GM03348 (cell line): ENCODE measurements around the gene TUBGCP6.
"Not testable (repeated sequence)": the region's sequence is repeated elsewhere in the genome, so short reads cannot be mapped to it uniquely, and the experiment has no call there.

ENCODE experiments used
- DNase-seq: peaks from one replicate; pipeline ENCODE4 v3.0.0; 2012; ENCODE audit warnings: low spot score

TUBGCP6 gene

GRCh38 chr22:50169774-50170341 lies 75.0 kb downstream of the TUBGCP6 start:
- peak; percentile 44 for DNase-seq

- no peak for DNase-seq
Observed at GRCh38 chr22:50169181-50169759, 75.6 kb downstream of the TUBGCP6 start.

- DNase-seq, result not testable (repeated sequence)
Observed at GRCh38 chr22:50168490-50169180, 76.2 kb downstream of the TUBGCP6 start.

- DNase-seq, result no peak
Observed at GRCh38 chr22:50167689-50168489, 76.9 kb downstream of the TUBGCP6 start.
